Measurements from ENCODE around the gene OPHN1. TPM values are rescaled to one million over a fixed set of nuclear protein-coding genes. Genes with fewer than 3 reads are reported as not detected.

OPHN1 gene
- total RNA-seq, 1 donor from 2014 or later: 0.04 TPM

DNA sequence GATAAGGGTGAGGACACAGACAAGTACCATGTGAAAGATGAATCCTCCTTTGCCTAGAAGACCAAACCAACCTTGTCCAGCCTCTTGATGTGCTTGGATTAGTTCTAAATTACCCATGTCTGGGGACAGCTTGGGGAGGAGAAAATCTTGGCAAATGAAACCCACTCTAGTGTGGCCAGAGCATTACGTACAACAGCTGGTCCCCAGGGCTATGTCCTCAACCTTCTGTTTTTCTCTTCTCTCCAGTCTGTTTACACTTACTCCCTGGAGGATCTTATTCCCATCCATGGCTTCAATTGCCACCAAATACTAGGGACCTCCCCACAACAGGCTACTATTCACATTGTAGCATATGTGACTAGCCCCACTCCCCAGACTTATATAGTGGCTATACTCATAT lies 384.5 kb downstream of the OPHN1 start:
- no peaks in the 10 kb centered on the region for H3K36me3 Mint-ChIP-seq (ENCODE audit: low read depth)
- no peaks in the 10 kb centered on the region for H3K27me3 Mint-ChIP-seq
- ATAC-seq (ENCODE audit: low read depth): no peak
- TF ChIP-seq, protein P1, sequence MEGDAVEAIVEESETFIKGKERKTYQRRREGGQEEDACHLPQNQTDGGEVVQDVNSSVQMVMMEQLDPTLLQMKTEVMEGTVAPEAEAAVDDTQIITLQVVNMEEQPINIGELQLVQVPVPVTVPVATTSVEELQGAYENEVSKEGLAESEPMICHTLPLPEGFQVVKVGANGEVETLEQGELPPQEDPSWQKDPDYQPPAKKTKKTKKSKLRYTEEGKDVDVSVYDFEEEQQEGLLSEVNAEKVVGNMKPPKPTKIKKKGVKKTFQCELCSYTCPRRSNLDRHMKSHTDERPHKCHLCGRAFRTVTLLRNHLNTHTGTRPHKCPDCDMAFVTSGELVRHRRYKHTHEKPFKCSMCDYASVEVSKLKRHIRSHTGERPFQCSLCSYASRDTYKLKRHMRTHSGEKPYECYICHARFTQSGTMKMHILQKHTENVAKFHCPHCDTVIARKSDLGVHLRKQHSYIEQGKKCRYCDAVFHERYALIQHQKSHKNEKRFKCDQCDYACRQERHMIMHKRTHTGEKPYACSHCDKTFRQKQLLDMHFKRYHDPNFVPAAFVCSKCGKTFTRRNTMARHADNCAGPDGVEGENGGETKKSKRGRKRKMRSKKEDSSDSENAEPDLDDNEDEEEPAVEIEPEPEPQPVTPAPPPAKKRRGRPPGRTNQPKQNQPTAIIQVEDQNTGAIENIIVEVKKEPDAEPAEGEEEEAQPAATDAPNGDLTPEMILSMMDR (IDR thresholded peaks at IDR 0.05): no peak
- ChIA-PET POLR2A (no interaction called here), CTCF (no interaction called here)
- H3K27ac Mint-ChIP-seq: no peak overlapping the region
- DNase-seq: no peak
- no peak overlapping the region for H3K4me3 Mint-ChIP-seq
- H3K4me1 Mint-ChIP-seq: no peaks in the 10 kb centered on the region
- no peaks in the 10 kb centered on the region for H3K9me3 Mint-ChIP-seq
- intact Hi-C loops (cut with micrococcal nuclease): no loop called here

DNA sequence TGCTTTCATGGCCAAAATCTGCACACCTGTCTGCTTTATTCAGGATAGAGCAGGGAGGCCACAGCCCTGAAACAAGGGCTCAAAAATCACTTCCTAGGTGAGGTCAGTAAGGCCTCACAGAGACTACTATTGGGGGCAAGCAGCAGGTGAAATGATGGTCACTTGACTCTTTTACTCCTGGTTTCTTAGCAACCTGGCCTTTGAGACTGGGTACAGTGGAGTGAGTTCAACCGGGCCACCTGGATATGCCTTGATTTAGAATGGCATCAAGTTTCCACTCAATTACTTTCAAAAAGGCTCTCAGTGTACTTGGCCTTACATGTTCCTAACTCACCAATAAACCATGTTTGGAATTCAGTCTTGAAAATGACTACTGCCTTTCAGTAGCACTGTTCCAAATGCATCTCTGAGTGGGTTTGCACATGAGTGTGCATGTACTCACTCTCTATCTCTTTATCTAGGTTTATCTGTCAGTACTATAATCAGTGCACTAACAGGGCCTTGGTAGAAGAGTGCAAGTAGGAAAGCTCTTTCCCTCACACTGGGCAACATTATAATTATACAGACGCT lies 388.2 kb downstream of the OPHN1 start:
- Mint-ChIP-seq H3K36me3 (ENCODE audit: low read depth) (no peaks in the 10 kb centered on the region), H3K27ac (no peak overlapping the region), H3K27me3 (no peaks in the 10 kb centered on the region), H3K4me1 (no peaks in the 10 kb centered on the region), H3K9me3 (no peaks in the 10 kb centered on the region), H3K4me3 (no peak overlapping the region)
- ATAC-seq (ENCODE audit: low read depth) (no peak), DNase-seq (no peak)
- POLR2A ChIA-PET: no interaction called here
- TF ChIP-seq, protein P1 (IDR thresholded peaks at IDR 0.05): no peak
- CTCF ChIA-PET: no interaction called here
- intact Hi-C loops (cut with micrococcal nuclease): no loop called here

DNA sequence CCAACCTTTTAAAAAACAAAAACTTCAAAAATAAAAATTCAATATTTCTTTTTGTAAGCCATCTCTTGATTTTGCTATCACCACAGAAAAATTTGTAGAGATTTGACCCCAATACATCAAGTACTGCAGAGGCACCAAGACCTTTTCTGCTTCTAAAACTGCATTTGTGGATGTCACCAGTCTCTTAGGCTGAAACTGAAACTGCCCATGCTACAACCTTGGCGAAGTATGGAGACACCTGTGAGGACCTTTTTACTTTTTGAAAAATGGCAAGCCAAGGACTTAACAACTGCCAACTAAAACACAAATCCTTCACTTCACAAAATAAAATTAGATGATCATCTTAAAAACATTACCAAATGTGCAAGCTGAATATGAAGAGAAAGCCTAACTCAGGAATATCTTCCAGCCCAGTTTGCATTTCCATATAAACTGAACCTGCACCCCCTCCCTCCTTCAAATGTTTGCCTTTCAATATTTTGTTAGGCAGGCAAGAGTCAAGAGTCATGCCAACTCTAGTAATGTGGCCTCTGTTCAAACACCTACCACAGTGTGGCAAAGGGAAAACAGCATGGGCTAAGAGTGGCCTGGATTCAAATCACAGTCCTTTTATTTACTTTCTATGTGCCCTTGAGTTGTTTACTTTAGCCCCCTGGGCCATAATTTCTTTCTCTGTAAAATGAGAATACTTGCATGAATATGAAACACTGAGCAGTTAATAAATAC lies 389.4 kb downstream of the OPHN1 start:
- TF ChIP-seq, protein P1 (IDR thresholded peaks at IDR 0.05): no peak
- no peak overlapping the region for H3K4me3 Mint-ChIP-seq
- ATAC-seq (ENCODE audit: low read depth) (no peak), DNase-seq (no peak)
- intact Hi-C loops (cut with micrococcal nuclease): no loop called here
- H3K27me3 Mint-ChIP-seq: no peaks in the 10 kb centered on the region
- no peak overlapping the region for H3K27ac Mint-ChIP-seq
- no peaks in the 10 kb centered on the region for H3K9me3 Mint-ChIP-seq
- ChIA-PET POLR2A (no interaction called here), CTCF (no interaction called here)
- no peaks in the 10 kb centered on the region for H3K36me3 Mint-ChIP-seq (ENCODE audit: low read depth)
- H3K4me1 Mint-ChIP-seq: no peaks in the 10 kb centered on the region

DNA sequence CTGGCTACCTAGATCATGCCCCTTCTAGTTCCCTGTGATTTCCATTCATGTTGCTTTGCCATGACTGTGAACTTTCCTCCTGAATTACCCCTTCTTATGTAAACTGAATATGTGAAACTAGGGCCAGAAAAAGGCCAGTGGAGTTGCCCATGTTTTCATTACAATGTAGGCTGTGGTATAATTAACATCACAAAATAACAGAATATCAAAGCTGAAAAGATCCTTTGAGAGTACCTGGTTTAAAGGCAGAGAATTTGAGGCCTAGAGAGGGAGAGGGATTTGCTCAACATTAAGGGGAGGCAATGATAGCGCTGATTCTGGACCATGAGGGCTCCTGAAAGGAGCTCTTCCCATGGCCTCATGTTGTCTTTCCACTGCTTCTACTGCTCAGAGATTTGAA lies 392.2 kb downstream of the OPHN1 start:
- H3K4me3 Mint-ChIP-seq: no peak overlapping the region
- no peaks in the 10 kb centered on the region for H3K27me3 Mint-ChIP-seq
- TF ChIP-seq, protein P1 (IDR thresholded peaks at IDR 0.05): no peak
- intact Hi-C loops (cut with micrococcal nuclease): no loop called here
- H3K4me1 Mint-ChIP-seq: no peaks in the 10 kb centered on the region
- no peak for DNase-seq
- no peaks in the 10 kb centered on the region for H3K9me3 Mint-ChIP-seq
- H3K36me3 Mint-ChIP-seq (ENCODE audit: low read depth): no peaks in the 10 kb centered on the region
- ChIA-PET POLR2A (no interaction called here), CTCF (no interaction called here)
- no peak for ATAC-seq (ENCODE audit: low read depth)
- no peak overlapping the region for H3K27ac Mint-ChIP-seq

DNA sequence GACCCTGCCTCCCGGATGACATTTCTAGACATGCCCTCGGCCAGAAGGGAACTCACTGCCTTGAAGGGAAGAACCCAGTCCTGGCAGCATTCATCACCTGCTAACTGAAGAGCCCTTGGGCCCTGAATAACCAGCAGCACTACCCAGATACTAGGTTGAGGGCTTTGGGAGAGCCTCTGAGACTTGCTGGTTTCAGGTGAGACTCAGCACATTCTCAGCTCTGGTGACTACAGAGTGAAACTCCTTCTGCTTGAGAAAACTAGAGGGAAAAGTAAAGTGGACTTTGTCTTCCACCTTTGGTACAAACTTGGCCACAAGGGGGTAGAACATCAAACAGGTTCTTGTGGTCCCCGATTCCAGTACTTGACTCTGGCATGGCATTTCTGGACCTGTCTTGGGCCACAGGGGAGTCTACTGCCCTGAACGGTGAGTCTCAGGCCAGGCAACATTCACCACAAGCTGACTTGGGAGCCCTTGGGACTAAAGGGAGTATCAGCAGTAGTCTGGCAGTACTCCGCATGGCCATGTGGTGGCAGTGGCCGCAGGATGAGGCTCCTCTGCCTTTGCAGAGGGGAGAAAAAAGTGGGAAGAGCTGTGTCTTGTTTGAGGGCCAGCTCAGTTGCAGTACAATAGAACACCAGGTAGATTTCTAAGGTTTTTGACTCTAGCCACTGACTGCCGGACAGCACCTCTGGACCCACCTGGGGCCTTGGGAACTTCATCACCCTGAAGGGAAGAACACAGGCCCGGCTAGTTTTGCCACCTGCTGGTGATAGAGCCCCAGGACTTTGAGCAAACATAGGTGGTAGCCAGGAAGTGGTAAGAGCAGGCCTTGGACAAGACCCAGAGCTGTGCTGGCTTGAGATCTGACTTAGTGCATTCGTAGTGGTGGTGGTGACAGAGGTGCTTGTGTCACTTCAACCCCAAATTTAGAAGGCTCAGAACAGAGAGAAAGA lies 414.8 kb downstream of the OPHN1 start:
- no peak overlapping the region for H3K4me3 Mint-ChIP-seq
- intact Hi-C loops (cut with micrococcal nuclease): no loop called here
- no peaks in the 10 kb centered on the region for H3K4me1 Mint-ChIP-seq
- ChIA-PET POLR2A (no interaction called here), CTCF (no interaction called here)
- no peaks in the 10 kb centered on the region for H3K27me3 Mint-ChIP-seq
- no peak overlapping the region for H3K27ac Mint-ChIP-seq
- H3K36me3 Mint-ChIP-seq (ENCODE audit: low read depth): no peaks in the 10 kb centered on the region
- DNase-seq (no peak), ATAC-seq (ENCODE audit: low read depth) (no peak)
- peaks cover 2% of the 10 kb centered on the region for H3K9me3 Mint-ChIP-seq
- TF ChIP-seq, protein P1 (IDR thresholded peaks at IDR 0.05): no peak
